ENCODE measurements around the gene CACNA1F.

Gene CACNA1F

DNA sequence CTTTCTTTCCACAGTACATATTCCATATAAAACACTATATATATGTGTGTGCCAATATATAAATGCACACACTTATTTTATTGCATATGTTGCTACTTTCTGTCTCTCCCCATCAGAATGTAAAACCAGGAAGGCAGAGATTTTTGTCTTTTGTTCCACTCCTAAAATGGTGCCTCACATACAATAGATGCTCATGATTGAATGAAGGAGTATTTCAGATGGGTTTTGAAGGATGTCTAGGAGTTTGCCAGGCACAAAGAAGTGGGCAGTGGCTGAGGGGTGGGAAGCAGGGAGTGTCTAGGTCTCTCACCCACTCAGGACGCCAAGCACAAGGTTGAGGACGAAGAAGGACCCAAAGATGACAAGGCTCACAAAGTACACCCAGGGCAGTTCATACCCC, 5.4 kb downstream of the CACNA1F start:
- no peak for DNase-seq

DNA sequence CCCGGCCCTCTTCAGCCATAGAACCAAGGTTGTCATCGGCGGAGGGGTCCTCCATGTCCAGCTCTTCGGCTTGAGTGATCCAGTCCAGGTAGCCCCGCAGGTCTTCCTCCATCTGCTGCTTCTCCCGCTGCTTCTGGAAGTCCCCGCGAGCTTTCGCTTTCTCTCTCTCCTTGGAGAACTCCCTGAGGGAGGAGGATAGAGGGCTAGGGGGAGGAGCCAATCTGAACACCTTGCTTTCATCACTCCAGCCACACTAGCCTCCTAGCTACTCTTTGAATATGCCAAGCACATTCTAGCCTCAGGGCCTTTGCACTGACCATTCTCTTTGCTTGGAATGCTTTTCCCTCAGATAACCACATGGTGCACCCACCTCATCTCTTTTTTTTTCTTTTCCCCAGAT, 6.2 kb downstream of the CACNA1F start:
- no peak for DNase-seq

DNA sequence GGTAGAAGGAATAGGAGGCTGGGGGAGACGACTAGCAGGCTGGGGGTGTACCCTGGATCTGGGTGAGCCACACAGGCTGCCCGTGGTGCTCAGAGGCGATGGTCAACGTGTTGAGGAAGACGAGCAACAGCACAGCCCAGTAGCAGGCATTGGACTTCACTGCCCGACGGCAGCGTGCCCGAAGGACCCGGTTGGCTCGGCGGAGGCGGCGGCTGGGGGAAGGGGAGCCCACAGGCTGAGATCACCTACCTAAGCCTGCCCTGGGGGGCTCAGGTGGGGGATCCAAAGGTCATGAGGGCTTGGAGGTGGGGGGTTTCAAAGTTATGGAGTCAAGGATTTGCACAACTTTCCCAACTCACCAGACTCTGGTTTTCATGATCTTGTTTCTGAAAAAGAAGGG, 7.3 kb downstream of the CACNA1F start:
- no peak for DNase-seq

DNA sequence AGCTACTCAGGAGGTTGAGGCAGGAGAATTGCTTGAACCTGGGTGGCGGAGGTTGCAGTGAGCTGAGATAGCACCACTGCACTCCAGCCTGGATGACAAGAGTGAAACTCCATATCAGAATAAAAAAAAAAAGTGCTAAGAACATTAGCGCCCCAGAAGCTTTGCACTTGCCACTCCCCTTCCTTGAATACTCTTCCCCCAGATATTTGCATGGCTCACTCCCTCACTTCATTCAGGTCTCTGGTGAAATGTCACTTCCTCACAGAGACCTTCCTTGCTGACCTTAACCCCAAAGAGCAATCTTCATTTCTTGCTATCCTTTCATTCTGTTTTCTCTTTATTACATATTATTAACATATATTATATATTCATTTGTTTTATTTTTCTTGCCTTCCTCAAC, 11.3 kb downstream of the CACNA1F start:
- no peak for DNase-seq

DNA sequence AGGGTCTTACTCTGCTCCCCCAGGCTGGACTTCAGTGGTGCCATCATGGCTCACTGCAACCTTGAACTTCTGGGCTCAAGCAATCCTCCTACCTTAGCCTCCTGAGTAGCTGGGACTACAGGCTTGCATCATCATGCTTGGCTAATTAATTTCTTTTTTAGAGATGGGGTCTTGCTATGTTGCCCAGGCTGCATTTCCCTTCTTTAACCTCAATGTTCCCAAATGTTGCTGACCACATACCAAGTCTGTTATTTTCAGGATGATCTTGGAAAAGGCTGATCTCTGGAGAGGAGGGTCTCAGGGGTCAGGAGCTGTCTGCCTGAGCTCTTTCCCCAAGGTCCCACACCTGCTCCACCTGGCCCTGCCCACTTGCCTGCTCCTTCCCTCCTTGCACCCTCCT, 13.0 kb downstream of the CACNA1F start:
- no peak for DNase-seq

DNA sequence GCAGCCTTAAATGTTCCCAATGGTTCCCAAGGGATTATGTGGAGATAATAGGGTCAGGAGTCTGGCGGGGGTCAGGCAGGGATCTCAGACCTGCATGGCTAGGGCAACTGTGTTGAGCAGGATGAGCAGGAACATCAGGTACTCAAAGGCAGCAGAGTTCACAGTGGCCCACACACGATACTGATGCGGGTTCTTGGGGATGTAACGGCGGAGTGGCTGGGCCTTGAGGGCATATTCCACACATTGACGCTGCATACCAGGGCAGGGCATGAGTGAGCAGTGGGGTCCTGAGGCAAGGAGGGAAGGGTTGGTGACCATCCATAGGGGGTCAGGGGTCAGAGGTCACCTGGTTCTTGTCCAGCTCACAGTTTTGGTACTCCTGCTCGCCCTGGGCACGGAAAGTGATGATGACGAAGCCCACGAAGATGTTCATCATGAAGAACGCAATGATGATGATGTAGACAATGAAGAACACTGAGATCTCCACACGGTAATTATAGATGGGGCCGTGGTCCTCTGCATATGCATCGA, 18.1 kb downstream of the CACNA1F start:
- DNase-seq = no peak

DNA sequence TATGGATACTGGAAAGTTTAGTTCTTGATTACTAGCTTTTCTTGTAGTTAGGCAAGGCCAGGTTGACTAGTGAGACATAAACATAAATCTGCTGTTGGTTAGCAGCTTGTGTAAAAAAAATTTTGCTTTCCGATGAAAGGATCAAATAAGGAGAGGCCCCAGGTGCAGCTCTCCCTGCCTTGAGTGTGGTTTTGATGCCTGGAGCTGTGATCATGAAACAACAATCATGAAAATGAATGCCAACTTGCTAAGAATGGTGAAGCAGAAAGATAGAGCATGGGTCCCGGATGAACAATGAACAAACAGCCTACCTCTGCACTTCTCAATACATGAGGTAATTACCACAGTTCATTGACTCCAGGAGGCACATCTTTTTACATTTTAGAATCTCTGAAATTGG, 18.7 kb downstream of the CACNA1F start:
- no peak for DNase-seq

DNA sequence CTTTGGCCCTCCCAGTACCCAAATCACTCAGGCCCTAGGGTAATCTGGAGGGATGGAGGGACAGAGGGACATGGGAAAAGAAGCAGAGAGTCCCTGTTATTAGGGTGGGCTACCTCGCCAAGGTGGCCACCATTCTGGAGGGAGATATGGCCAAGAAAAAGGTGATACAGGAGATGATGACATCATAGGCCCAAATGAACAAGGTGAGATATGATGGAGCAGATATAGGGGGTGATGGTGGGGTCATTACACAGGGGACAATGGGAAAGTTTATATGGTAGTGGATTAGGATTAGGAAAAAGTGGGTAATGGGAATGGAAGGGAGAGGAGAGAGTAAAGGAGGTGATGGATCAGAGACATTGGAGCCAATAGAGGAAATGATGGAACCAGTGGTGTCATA, 20.3 kb downstream of the CACNA1F start:
- DNase-seq = no peak

DNA sequence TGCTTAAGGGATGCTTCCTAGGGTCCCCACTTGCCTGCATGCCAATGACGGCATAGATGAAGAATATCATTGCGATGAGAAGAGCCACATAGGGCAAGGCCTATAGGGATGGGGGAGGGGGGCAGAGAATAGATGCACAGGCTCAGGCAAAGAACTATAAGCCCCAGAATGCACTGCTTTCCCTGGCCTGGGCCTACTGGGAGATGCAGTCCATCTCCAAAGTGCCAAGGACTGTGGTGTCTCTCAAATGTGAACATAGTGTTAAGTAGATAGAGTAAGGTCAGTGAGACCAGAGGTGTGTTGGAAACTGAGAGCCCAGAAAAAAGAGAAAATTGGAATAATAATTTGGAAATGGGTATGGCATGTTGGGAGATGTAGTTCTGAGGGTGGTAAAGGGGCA, 20.9 kb downstream of the CACNA1F start:
- DNase-seq = no peak

DNA sequence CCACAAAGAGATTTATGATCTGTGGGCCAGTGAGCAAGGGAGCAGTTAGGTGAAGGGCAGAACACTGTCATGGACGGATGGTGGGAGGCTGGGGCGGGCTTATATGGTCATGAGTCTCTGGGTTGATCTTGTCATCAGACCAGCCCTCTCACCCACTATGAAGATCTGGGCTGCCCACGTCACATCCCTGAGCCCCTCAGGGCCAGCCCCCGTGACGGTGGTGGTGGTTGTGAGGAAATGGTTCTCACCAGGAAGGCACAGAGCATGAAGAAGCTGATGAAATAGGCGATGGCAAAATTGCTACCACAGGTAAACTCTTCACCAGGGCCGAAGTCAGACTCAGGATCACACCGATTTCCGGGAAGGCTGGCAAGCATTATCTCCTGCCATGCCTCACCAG, 22.1 kb downstream of the CACNA1F start:
- DNase-seq = no peak

DNA sequence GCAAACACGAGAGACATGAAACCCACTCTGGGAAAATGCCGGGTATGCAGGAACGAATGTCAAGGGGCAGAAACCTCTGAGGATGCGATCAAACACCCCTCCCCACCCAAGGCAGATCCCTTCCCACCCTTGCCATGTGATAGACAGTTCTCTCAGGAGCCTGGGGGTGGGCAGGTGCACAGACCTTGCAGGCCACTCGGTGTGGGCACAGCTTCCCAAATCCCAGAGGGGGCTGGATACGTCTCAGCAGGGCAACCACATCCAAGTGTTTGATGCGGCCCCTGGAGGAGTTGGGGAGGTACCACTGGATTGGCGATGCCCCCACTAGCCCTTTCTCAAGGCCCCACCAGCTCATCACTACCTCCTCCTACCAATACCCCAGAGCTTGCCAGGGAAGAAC, 22.7 kb downstream of the CACNA1F start:
- no peak for DNase-seq

DNA sequence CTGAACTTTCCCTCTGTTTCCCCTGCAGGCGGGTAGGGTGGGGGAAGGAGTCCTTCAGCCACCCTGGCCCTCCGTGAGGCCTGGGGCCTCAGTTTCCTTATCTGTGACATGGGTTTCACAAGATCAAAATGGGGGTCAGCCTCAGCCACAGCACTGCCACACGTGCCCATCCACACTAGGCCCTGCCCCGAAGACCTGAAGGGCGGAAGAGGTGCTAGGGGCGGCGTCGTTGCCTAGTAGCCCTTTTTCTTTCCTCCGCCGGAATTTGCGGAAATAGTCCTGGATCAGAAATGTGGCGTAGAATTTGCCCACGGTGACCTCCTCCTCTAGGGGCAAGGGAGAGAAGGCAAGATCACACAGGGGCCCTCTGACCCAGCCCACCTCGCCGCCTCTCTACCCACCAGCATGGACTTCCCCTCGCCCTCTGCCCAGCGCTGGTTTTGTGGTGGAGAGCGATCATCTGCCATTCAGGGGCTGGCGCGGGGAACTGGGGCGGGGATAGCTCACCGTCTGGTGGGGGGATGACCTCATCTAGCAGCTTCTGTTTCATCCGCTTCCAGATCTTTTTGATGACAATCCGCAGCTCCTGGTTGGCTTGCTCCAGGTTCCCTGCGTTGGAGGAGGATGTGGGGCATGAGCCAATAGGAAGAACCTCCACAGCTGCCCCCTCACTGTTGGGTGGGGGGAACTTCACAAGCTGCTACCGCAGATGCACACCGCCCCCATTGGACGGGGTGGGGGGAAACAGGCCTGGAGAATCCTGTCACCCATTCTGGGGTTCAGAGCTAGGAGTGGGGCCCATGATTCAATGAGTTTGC, 23.5 kb downstream of the CACNA1F start:
- DNase-seq = no peak

DNA sequence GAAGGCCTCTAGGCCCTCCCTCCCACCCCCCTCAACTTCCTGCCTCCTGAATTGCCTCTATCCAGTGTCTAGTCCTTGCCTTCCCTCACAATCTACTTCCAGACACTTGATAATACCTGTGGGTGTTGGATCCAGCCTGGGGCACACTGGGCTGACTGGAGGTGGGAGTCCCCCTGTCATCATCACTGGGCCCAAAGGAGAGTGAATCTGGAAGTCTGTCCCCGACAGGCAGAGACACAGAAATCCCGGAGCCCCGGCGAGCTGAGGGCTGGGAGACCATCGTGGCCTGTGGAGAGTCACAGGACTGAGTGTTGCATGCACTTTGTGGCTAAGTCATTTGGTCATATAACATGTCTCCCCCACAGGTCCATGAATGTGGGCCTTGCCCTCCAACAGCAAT, 24.7 kb downstream of the CACNA1F start:
- no peak for DNase-seq

DNA sequence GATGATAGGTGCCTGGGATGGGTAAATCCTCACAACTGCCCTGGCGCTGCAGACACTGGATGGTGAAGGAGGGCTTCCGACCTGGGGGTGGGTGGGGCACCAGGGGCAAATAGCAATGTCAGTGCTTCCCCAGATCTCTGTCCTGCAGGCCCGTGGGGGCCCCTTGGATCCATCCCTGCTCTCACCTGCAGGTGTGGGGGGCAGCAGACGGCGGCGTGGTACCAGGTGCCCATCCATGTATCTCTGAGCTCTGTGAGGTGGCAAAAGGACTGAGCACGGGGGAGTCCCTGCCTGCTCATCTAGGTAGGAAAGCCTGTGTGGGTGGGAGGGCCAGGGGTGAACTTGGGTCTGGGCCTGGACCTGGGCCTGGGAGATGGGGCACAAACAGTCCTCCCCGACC, 26.6 kb downstream of the CACNA1F start:
- DNase-seq = no peak

DNA sequence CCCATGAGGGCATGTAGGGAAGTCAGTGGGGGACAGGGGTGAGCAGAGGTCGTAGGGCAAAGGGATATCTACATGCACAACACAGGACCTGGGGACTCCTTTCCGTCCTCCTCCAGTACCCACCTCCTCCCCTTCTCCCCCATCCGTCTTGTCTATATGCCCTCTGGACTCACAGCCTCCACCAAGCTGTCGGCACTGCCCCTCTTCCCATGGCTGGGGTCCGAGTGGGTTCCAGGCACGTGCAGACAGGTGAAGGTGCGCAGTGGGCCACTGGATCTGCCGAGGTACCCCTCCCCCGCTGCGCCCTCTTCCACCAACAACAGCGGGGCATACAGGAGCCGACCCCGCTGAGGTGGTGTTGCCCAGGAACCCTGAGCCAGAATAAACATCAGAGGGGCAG, 27.7 kb downstream of the CACNA1F start:
- DNase-seq = no peak

DNA sequence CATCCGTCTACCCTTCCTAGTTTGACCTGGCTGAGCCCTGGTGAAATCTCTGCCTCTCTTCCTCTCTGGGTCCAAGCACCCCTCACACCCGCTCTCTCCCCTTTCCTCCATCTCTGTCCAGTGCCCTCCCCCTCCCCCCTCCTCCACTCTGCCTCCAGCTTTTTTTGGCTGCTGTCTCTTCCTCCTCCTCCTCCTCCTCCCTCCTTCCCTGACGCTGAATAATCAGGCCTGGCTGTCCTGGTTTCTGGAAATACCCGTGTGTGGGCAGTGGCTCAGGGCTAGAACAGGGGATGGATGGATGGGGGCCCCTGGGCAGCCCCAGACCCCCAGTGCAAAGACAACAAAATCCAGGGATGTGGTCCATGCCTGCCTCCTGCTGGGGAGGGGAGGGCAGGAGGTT, 28.4 kb downstream of the CACNA1F start:
- DNase-seq = no peak

DNA sequence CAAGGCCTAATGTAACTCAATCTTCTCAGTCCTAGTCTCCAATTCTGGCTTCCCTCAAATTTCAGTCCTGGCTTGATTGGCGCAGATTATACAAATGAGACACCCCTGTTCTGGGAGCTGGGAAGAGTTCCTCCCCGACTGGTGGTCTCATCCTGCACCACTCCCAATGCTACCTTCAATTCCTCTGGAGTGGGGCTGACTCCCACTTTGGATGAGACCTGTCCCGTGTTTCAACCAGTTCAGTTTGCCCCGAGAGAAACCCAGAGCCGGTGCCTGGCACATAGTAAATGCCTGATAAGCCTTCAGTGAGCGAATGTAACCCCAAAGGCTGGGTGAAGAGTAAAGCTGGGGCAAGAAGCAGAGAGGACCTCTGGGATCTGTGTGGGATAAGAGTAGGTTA, 29.1 kb downstream of the CACNA1F start:
- DNase-seq = no peak

DNA sequence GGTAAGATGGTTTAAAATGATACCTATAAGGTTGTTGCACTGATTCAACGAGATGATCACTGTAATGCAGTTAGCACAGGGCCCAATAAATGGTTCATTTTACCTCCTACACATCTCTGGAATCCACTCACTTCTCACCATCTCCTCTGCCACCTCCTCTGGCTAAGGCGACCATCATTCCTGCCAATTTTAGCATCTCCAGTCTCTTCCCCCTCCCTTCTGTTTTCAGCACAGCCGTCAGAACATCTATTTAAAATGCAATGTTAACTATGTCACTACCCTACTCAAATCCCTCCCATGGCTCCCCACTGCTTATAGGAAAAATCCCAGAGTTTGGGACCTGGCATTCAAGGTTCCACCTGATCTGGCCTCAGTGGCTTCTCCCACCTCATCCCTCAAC, 29.6 kb downstream of the CACNA1F start:
- DNase-seq = no peak

DNA sequence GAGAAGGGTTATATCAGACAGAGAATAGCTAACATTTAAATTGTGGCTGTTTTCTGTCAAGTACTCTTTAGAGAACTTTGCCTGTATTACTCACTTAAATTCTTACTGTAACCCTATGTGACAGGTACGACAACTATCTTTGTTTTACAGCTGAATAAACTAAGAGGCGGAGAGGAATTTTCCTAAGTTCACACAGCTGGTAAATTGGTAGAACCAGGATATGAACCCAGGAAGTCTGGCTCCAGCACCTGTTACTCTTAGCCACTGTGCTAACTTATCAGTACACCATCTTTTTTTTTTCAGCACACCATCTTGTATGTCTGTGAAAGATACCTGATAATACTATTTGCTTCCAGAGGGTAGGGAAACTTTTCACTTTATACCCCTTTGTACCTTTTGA, 31.1 kb downstream of the CACNA1F start:
- DNase-seq = no peak

DNA sequence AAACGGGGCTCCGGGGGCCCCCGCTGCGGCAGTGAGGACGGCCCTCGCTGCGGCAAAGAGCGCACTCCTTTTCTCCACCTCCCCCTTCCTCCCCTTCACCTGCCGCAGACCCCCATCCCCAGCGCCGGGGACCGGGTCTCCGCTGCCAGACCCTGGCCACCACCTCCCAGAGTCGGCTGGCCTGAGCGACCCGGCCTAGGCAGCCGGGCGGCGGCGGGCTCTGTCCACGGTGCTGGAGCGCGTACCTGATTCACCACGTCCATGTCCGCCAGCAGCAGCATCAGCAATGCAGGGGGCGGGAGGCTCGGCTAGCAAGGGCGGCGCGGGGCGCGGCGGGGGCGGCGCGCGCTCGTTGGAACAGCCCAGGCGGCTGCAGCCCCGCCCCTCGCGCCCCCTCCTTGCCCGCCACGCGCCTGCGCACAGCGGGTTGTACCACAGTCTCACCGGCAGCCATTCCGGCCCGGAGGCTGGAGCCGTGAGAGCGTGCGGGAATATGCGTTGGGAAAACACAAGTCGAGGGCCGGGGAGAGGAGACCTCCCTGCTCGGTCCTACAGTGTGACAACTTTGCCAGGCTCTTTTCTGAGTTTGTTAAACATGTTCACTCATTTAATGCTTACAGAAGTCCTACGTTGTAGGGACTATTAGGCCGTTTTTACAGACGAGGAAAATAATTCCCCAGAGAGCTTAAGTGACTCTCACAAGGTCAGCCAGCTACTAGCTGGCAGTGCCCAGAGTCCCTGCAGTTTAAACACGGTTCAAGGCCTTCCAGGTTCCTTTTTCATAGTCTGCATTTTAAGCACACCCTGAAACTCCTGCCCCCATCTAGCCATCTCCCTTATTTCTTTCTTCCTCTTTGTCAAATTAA, 33.0 kb downstream of the CACNA1F start, which contains the start of gene SYP:
SYP (minus strand) TSS at position 288 of the 866 bp plus-strand sequence; CDS start at position 281, 7 bp downstream.
- peak; percentile 20 for DNase-seq

DNA sequence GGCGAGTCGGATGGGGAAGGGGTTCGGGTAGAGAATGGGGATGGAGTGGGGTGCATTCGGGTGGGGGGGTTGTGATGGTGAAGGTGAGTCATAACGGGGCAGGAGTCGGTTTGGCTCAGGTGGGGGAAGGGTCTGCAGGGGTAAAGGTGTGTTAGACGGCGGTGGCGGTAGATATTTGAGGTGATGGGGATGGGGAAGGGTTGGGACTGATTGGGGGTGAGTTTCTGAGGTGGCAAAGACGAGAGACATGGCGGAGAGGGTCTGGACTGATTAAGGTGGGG, 33.9 kb downstream of the CACNA1F start:
- DNase-seq = no peak

DNA sequence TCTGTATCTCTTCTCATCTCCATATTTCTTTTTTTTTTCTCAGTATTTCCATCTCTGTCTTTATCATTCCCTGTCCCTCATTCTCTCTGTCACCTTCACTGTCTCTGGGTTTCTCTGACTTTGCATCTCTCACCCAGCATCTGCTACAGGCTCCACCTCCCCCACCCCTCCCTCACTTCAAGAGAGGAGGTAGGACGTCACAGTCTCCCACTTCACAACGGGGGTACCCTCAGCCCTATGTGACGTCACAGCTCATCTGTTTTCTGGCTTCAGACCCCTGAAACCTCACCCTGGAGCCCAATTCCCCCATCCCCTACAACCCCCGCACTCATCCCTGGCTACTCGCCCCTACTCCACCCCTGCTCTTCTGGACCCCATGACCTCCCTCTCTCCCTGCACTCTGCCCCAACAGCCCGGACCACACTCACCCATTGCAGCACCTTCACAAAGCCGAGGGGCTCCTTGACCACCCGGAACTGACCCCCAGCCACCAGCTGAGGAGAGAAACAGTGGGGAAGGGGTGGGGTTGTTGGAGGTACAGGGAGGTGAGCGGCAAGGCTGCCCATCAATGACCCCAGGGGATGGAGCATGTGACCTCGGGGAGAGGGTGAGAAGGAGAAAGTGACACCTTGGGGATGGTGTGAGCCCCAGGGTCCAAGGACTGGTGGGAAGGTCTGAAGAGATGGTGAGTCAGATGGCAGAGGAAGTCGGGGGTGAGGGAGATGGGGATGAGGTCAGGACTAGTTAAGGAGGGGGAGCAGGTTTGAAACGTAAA, 34.4 kb downstream of the CACNA1F start:
- DNase-seq = no peak

DNA sequence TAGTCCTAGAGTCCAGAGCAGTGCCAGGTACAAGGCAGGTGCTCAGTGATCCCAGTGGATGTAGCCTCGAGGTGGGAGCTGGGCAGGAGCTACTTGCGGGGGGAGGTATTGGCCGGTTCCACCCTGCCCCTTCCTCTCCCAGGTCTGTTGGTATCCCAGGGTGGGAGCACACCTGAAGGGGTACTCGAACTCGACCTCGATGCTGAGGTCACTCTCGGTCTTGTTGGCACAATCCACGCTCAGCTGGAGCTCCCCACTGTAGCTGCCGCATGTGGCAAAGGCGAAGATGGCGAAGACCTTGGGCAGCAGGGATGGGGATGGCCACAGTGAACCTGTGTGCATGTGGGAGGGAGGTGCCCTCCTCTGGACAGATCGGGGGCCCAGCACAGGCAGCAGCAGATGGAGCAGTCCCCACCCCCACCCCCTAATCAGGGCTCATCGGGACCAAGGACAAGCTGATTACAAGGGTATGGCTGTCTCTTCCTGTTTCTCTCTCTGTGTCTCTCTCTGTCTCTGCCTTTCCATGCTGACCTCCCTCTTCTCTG, 35.5 kb downstream of the CACNA1F start:
- DNase-seq = no peak
